DND-41 (cell line): ENCODE measurements around the gene FOSB.

Experiments used
- CTCF ChIP-seq: IDR thresholded peaks from 2 replicates; pipeline ENCODE4 v1.5.1; 2012; ENCODE audit warnings: borderline replicate concordance, low read length, moderate library complexity, mild to moderate bottlenecking; ENCODE audit not compliant: poor library complexity, severe bottlenecking; ENCODE audit errors: extremely low read depth
- EZH2 ChIP-seq: IDR thresholded peaks from 3 replicates; pipeline ENCODE4 v1.6.1; 2012; ENCODE audit warnings: borderline replicate concordance, low read depth, mild to moderate bottlenecking, moderate library complexity, low read length, inconsistent platforms; ENCODE audit not compliant: severe bottlenecking

GRCh38 chr19:45469132-45469944, 1.5 kb downstream of the FOSB start:
- TF ChIP-seq CTCF (peak; percentile 52), EZH2 (no peak)
